Thyroid gland (tissue), 4 donors: ENCODE measurements around the gene DUSP10. TPM values are rescaled to one million over a fixed set of nuclear protein-coding genes. Genes with fewer than 3 reads are reported as not detected.

Experiments
- DNase-seq, 2 donors: peaks; one replicate each; pipeline ENCODE4 v3.0.0-alpha.2; 2019
- H3K27ac ChIP-seq, 3 donors: fragments of 200-600 bp; sonication (generic); 1 replicate in 2 of 3; 2 replicates in 1 of 3; pipeline ENCODE4 v1.5.1; 2016 to 2019; ENCODE audit warnings: mild to moderate bottlenecking in 1 of 3, moderate library complexity in 1 of 3
- H3K27me3 ChIP-seq: fragments of 200-600 bp; sonication (generic); one replicate; pipeline ENCODE4 v1.5.1; 2019
- H3K36me3 ChIP-seq, 2 donors: fragments of 200-600 bp; sonication (generic); one replicate each; pipeline ENCODE4 v1.5.1; 2016 to 2019
- H3K4me1 ChIP-seq, 2 donors: fragments of 200-600 bp; sonication (generic); one replicate each; pipeline ENCODE4 v1.5.1; 2017 to 2019
- H3K4me3 ChIP-seq, 3 donors: fragments of 200-600 bp; sonication (generic); replicated peaks in 1 of 3; 1 replicate in 2 of 3; 2 replicates in 1 of 3; pipeline ENCODE4 v1.5.1; 2016; ENCODE audit warnings: mild to moderate bottlenecking in 1 of 3
- H3K9me3 ChIP-seq: fragments of 200-600 bp; sonication (generic); one replicate; pipeline ENCODE4 v1.5.1; 2017
- POLR2A ChIP-seq, 2 donors: fragments of 450-650 bp; IDR thresholded peaks; one replicate each; pipeline ENCODE4 v1.6.1; 2017; ENCODE audit warnings: antibody characterized with exemption in 2 of 2, mild to moderate bottlenecking in 2 of 2, moderate library complexity in 1 of 2
- WGBS, 2 donors: methylation state at CpG; one replicate each; pipeline ENCODE4 v1.1.5; 2017; 5-methylcytosine and 5-hydroxymethylcytosine counted together
- intact Hi-C: fragments of 100-400 bp; cut with DNase I; formaldehyde crosslinking; loops from one replicate; pipeline ENCODE4 v1.15.1; 2023
- total RNA-seq, 4 donors: library from RNA; depleted of rRNA; stranded (reverse); fragments of >200 nt; gene quantifications; one replicate each; pipeline ENCODE4 v1.2.3, GENCODE V29; 2016
- TF ChIP-seq, protein P1 (sequence below), 6 experiments: fragments of 200-600 bp in 3 of 6; fragments of 450-650 bp in 3 of 6; sonication (generic) in 3 of 6; IDR thresholded peaks; one replicate each; pipeline ENCODE4 v1.5.1; 2016 to 2019; ENCODE audit warnings: antibody characterized with exemption in 6 of 6, mild to moderate bottlenecking in 2 of 6, inconsistent platforms in 1 of 6, moderate library complexity in 1 of 6

Gene DUSP10
- total RNA-seq, 4 donors from 2014 or later: 7.2 to 13.8 (median 8.6) TPM

DNA sequence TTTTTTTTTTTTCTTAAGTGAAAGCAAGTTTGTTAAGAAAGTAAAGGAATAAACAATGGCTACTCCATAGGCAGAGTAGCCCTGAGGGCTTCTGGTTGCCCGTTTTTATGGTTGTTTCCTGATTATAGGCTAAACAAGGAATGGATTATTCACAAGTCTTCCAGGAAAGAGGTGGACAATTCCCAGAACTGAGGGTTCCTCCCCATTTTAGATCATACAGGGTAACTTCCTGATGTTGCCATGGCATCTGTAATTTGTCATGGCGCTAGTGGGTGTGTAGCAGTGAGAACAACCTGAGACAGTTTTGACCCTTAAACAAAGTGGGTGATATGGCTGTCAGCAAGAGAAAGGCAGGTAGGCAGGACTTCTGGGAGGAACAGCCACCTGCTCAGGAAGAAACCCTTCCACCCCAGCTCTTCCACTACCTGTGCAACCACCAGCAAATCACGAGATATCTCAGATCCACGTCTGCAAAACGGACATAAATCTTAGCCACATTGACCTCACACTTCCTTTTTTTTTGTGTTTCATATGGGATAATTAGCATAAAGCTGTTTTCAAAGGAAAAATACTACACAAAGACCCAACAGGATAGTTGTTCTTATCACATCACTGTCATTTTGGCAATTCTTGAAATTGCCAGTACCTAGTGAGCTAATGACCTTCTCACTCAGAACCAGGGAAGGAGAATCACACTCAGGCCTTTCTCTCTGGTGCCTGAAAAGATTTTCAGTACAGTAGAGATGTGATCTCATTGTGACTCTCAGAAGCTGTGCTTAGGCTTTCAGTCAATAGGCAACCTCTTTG, 34.8 kb upstream of the DUSP10 start:
- Histone ChIP-seq H3K36me3 (no peaks in the 10 kb centered on the region), H3K27me3 (no peaks in the 10 kb centered on the region), H3K4me3 (no peak overlapping the region), H3K27ac (no peak overlapping the region), H3K4me1 (no peaks in the 10 kb centered on the region), H3K9me3 (no peaks in the 10 kb centered on the region)
- no peak for DNase-seq
- WGBS, 2 donors: 74 to 85% methylated on average over 5 of the region's 5 CpGs
- intact Hi-C loops: no loop called here
- no peak for TF ChIP-seq POLR2A (IDR thresholded peaks at IDR 0.05)
- TF ChIP-seq, protein P1, sequence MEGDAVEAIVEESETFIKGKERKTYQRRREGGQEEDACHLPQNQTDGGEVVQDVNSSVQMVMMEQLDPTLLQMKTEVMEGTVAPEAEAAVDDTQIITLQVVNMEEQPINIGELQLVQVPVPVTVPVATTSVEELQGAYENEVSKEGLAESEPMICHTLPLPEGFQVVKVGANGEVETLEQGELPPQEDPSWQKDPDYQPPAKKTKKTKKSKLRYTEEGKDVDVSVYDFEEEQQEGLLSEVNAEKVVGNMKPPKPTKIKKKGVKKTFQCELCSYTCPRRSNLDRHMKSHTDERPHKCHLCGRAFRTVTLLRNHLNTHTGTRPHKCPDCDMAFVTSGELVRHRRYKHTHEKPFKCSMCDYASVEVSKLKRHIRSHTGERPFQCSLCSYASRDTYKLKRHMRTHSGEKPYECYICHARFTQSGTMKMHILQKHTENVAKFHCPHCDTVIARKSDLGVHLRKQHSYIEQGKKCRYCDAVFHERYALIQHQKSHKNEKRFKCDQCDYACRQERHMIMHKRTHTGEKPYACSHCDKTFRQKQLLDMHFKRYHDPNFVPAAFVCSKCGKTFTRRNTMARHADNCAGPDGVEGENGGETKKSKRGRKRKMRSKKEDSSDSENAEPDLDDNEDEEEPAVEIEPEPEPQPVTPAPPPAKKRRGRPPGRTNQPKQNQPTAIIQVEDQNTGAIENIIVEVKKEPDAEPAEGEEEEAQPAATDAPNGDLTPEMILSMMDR (IDR thresholded peaks at IDR 0.05): no peak

DNA sequence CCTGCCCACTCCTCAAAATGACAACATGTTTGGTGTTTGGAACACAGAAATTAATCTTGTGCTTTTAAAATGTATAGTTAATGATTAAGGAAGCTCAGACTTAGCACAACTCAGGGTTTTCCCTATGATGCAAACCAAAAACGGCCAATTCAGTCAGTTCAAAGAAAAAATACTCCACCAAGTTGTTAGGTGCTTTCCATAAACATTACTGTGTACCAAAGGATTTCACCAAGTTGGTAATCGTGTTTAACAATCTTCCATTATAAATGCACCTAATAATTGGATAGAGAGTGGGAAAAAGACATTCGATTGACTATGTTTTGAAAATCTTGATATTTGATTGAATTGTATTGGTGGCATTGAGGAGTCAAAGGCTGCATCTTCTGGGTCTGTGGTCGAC, 33.3 kb upstream of the DUSP10 start:
- H3K27me3 ChIP-seq: no peaks in the 10 kb centered on the region
- 89 to 90% methylated on average over 4 of the region's 4 CpGs for WGBS, 2 donors
- DNase-seq: no peak
- TF ChIP-seq, protein P1 (IDR thresholded peaks at IDR 0.05): no peak
- TF ChIP-seq POLR2A (IDR thresholded peaks at IDR 0.05): no peak
- no peak overlapping the region for H3K27ac ChIP-seq
- no peaks in the 10 kb centered on the region for H3K4me1 ChIP-seq
- no peak overlapping the region for H3K4me3 ChIP-seq
- intact Hi-C loops: no loop called here
- no peaks in the 10 kb centered on the region for H3K9me3 ChIP-seq
- no peaks in the 10 kb centered on the region for H3K36me3 ChIP-seq

DNA sequence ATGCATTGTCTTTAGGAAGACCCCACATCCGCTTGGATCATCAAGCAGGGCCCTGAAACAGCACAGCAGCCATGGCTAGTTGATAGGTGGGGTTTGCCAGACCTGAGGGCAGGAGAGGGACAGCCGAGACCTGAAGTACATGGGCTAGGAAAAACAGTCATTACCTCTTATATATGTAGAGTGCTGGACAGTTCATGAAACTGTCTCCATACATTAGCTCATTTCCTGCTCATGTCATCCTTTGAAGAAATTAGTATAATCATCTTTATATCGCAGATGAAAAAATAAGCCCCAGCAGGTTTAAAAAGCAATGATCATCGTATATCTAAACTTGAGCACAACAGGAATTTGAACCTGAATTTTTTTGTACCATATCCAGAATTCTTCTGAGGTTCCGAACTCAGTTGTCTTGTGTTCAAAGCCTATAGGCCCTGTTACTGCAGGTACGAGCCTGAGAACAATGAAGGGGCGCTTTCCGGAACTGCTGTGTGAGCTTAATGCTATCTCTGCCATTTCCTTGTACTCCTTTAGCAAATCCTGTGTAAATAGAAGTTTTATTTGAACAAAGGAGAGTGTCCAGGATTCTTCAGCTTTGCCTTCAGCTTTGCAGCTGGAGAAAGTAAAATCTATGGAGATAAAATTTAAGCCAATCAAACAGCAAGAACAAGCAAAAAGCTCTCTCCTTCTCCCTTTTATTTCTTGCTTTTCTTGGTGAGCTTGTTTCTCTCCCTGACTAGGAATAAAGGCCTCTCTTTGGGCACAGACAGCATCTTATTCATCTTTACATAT, 32.4 kb upstream of the DUSP10 start:
- no peaks in the 10 kb centered on the region for H3K36me3 ChIP-seq
- no peaks in the 10 kb centered on the region for H3K4me1 ChIP-seq
- H3K27ac ChIP-seq: no peak overlapping the region
- no peak overlapping the region for H3K4me3 ChIP-seq
- no peak for TF ChIP-seq POLR2A (IDR thresholded peaks at IDR 0.05)
- TF ChIP-seq, protein P1 (IDR thresholded peaks at IDR 0.05): no peak
- no peaks in the 10 kb centered on the region for H3K27me3 ChIP-seq
- no peaks in the 10 kb centered on the region for H3K9me3 ChIP-seq
- 92 to 93% methylated on average over 8 of the region's 8 CpGs for WGBS, 2 donors
- intact Hi-C loops: no loop called here
- DNase-seq: no peak

DNA sequence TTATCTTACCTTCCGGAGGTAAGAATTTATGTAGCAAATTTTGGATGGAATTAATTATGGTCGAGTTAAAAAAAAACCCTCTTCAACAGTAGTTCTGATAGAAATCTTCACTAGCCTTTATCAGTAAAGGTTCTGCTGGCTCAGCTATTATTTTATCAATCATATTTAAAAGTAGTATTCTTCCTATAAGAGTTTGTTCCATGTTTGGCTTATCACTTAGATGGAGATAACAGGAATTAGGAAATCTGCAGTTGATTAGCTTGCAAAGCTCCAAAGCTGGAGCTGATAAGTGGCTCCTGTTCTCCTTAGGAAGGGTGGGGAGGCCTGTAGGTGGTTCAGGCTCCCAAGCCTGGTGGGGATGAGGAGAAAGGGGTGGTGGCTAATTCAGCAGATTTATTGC, 31.5 kb upstream of the DUSP10 start:
- intact Hi-C loops: no loop called here
- Histone ChIP-seq H3K27ac (no peak overlapping the region), H3K36me3 (no peaks in the 10 kb centered on the region), H3K27me3 (no peaks in the 10 kb centered on the region), H3K4me3 (no peak overlapping the region), H3K9me3 (no peaks in the 10 kb centered on the region), H3K4me1 (no peaks in the 10 kb centered on the region)
- TF ChIP-seq POLR2A (IDR thresholded peaks at IDR 0.05): no peak
- TF ChIP-seq, protein P1 (IDR thresholded peaks at IDR 0.05): no peak
- WGBS, 2 donors: 71 to 73% methylated on average over 2 of the region's 2 CpGs
- DNase-seq: no peak

DNA sequence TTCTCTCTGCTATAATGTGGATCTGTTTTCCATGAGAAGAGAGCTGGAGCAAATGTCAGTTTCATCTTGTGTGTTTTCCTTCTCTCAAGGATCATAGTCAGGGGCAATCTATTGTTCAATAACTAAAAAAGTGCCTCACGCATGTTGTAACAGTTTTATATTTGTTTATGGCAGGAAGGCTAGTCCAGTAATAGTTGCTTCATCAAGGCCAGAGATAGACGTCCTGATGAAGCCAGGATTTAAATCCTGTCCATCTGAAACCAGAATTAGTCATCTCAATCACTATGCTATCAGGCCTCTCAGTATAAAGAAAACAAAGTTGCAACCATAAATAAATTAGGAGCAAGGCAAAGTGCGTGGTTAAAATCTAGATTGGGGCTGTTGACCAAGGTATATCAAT, 30.2 kb upstream of the DUSP10 start:
- WGBS, 2 donors: 81 to 95% methylated on average over 3 of the region's 3 CpGs
- TF ChIP-seq POLR2A (IDR thresholded peaks at IDR 0.05): no peak
- TF ChIP-seq, protein P1 (IDR thresholded peaks at IDR 0.05): no peak
- Histone ChIP-seq H3K27ac (no peak overlapping the region), H3K9me3 (no peaks in the 10 kb centered on the region), H3K4me1 (no peaks in the 10 kb centered on the region), H3K4me3 (no peak overlapping the region), H3K36me3 (no peaks in the 10 kb centered on the region), H3K27me3 (no peaks in the 10 kb centered on the region)
- intact Hi-C loops: no loop called here
- DNase-seq: no peak
